Measurements from ENCODE around the gene CUL2. TPM values are rescaled to one million over a fixed set of nuclear protein-coding genes. Genes with fewer than 3 reads are reported as not detected.

The CUL2 gene
- total and polyA plus RNA-seq, 10 of the 15 experiments (the other 5 are each of a cell fraction or from before 2014, with no cell fraction given): 11.9 to 56.5 (median 33.2) TPM

GRCh38 chr10:35136263-35136815 lies 46.2 kb upstream of the CUL2 start (continued):
- TF ChIP-seq EP300 (IDR thresholded peaks at IDR 0.05; ENCODE audit: borderline replicate concordance in 1 of 2, control insufficient read depth in 1 of 2, low read depth in 2 of 2, low read length in 2 of 2) (peak; percentile 39 to 83; a peak in 2 of 4 replicates), CREM (IDR thresholded peaks at IDR 0.05; ENCODE audit: low read depth) (peak; percentile 83), SPI1 (IDR thresholded peaks at IDR 0.05; ENCODE audit: borderline replicate concordance, insufficient read depth, low read depth, low read length) (peak; percentile 96), RFX5 (IDR thresholded peaks at IDR 0.05; ENCODE audit: low read depth, low read length) (no peak), BMI1 (IDR thresholded peaks at IDR 0.05; ENCODE audit: borderline replicate concordance) (no peak), SIN3A (IDR thresholded peaks at IDR 0.05; ENCODE audit: low read depth, low read length) (no peak), KLF5 (IDR thresholded peaks at IDR 0.05; ENCODE audit: partially characterized antibody) (peak; percentile 61), TCF7 (IDR thresholded peaks at IDR 0.05; ENCODE audit: borderline replicate concordance) (no peak), MYB (IDR thresholded peaks at IDR 0.05; ENCODE audit: borderline replicate concordance, low read depth, low read length) (no peak), USF2 (IDR thresholded peaks at IDR 0.05; ENCODE audit: borderline replicate concordance, low read depth, low read length) (no peak), BCLAF1 (IDR thresholded peaks at IDR 0.05) (no peak), TCF12 (IDR thresholded peaks at IDR 0.05; ENCODE audit: low read depth, low read length) (no peak), ZNF274 (IDR thresholded peaks at IDR 0.05; ENCODE audit: insufficient read depth, insufficient read length) (no peak), RELB (IDR thresholded peaks at IDR 0.05; ENCODE audit: low read depth) (peak; percentile 30; the same call in 1 of the 2 replicates), NFIC (IDR thresholded peaks at IDR 0.05; ENCODE audit: low read depth, low read length) (peak; percentile 26), STAT1 (conservative IDR thresholded peaks at IDR 0.05) (no peak), MEF2B (IDR thresholded peaks at IDR 0.05; ENCODE audit: partially characterized antibody, poor library complexity, severe bottlenecking) (no peak), PKNOX1 (IDR thresholded peaks at IDR 0.05) (no peak), FOXK2 (IDR thresholded peaks at IDR 0.05) (no peak), ZBED1 (IDR thresholded peaks at IDR 0.05; ENCODE audit: borderline replicate concordance) (no peak), WRNIP1 (IDR thresholded peaks at IDR 0.05; ENCODE audit: borderline replicate concordance, low read depth, low read length) (no peak), ASH2L (IDR thresholded peaks at IDR 0.05; ENCODE audit: borderline replicate concordance, low read depth) (no peak), HCFC1 (IDR thresholded peaks at IDR 0.05; ENCODE audit: low read length) (no peak), CREB1 (IDR thresholded peaks at IDR 0.05; ENCODE audit: low read depth) (peak; percentile 87), BRCA1 (IDR thresholded peaks at IDR 0.05; ENCODE audit: low read depth, low read length) (no peak)

All from GM12878 (cell line).